ENCODE measurements around the gene GOLIM4.
A peak's percentile ranks its signal among the peaks of the same experiment; 100 is the strongest.

GOLIM4 gene

DNA sequence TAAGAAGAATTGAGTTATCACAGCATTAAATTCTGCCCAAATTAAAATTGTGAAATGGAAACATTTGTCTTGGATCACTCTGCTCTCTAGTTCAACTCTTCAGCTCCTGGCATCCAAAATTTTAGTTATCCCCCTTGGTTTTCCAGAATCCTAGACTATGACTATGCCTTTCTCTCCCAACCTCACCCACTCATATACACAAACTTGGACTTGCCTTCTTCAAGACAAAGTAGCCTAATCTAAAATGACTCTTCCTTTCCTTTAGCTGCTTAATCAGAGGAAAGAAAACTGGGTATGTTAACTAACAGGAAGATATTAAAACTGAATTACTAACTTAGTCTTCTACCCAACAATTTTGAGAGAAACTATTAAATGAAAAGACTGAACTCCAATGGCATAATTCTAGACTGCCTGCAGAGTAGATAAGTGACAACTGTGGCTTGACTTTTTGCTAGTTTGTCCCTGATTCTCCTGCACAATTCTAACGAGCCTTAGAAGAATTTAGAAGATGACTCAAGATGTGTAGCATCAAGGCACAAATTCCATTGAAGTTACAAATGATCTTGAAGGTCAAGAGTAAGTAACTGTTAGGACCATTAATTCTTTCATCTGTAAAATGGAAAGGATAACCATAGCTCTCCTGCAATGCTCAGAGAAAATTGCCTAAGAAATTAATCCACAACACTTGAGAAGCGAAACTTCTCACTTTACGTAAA is 5.2 kb upstream of the GOLIM4 start:
- Histone ChIP-seq H3K9me3 (ENCODE audit: control insufficient read depth, low read length) (no peaks in the 10 kb centered on the region), H3K79me2 (no peaks in the 10 kb centered on the region), H3K27ac (no peak overlapping the region), H3K4me1 (no peaks in the 10 kb centered on the region), H3K4me3 (ENCODE audit: low read depth, low read length) (no peak overlapping the region), H3K4me2 (ENCODE audit: low read length) (no peak overlapping the region), H2AFZ (no peak overlapping the region), H3K36me3 (ENCODE audit: control insufficient read depth, insufficient read depth, low read length) (no peaks in the 10 kb centered on the region), H3K27me3 (ENCODE audit: control insufficient read depth, insufficient read depth, low read length) (no peaks in the 10 kb centered on the region), H3K9ac (no peak overlapping the region)
- TF ChIP-seq, protein P1, sequence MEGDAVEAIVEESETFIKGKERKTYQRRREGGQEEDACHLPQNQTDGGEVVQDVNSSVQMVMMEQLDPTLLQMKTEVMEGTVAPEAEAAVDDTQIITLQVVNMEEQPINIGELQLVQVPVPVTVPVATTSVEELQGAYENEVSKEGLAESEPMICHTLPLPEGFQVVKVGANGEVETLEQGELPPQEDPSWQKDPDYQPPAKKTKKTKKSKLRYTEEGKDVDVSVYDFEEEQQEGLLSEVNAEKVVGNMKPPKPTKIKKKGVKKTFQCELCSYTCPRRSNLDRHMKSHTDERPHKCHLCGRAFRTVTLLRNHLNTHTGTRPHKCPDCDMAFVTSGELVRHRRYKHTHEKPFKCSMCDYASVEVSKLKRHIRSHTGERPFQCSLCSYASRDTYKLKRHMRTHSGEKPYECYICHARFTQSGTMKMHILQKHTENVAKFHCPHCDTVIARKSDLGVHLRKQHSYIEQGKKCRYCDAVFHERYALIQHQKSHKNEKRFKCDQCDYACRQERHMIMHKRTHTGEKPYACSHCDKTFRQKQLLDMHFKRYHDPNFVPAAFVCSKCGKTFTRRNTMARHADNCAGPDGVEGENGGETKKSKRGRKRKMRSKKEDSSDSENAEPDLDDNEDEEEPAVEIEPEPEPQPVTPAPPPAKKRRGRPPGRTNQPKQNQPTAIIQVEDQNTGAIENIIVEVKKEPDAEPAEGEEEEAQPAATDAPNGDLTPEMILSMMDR (IDR thresholded peaks at IDR 0.05): no peak

DNA sequence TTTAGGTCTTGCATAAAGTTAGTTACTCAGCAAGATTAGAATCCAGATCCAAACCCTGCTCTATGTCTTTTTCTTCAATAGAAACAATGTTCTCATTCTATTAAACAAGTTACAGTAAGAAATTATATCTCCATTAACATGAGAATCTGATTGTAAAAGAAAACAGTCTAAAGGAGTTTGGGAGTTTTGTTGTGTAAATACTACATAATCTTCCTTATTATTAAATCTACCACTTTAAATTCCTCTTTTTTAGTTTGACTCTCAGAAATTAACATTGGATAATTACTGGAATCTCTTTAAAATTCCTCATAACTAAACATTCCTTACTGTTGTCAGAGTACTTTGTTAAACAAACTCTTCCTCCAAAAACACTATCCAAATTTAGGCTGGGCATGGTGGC is 1.7 kb upstream of the GOLIM4 start:
- H3K4me1 ChIP-seq: no peaks in the 10 kb centered on the region
- H3K36me3 ChIP-seq (ENCODE audit: control insufficient read depth, insufficient read depth, low read length): no peaks in the 10 kb centered on the region
- TF ChIP-seq, protein P1 (IDR thresholded peaks at IDR 0.05): no peak
- H3K27ac ChIP-seq: no peak overlapping the region
- no peak overlapping the region for H2AFZ ChIP-seq
- no peak overlapping the region for H3K9ac ChIP-seq
- H3K27me3 ChIP-seq (ENCODE audit: control insufficient read depth, insufficient read depth, low read length): no peaks in the 10 kb centered on the region
- H3K79me2 ChIP-seq: peaks cover under 1% of the 10 kb centered on the region
- H3K4me3 ChIP-seq (ENCODE audit: low read depth, low read length): no peak overlapping the region
- H3K4me2 ChIP-seq (ENCODE audit: low read length): no peak overlapping the region
- no peaks in the 10 kb centered on the region for H3K9me3 ChIP-seq (ENCODE audit: control insufficient read depth, low read length)

DNA sequence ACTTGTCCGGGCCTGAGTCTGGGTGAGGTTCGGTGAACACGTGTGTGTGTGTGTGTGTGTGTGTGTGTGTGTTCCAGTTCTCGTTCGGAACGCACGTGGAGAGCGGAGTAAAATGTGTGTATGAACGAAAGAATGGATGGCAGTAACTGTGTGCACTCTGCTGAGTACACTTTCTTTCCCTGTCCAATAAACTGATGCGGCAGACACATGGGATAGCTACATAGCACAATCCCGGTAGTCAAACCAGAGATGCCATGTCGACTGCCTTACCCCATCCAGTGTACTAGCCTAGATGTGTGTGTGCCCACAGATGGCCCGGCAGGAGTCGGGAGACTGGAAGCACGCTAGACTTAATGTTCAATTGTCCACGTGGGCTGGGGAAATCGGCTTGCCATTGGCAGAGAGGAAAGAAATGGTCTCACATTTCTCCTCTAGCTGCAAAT is 507 bp upstream of the GOLIM4 start:
- no peak overlapping the region for H3K9ac ChIP-seq
- H3K4me1 ChIP-seq: no peaks in the 10 kb centered on the region
- no peaks in the 10 kb centered on the region for H3K27me3 ChIP-seq (ENCODE audit: control insufficient read depth, insufficient read depth, low read length)
- peak overlapping the region; percentile 93 for H2AFZ ChIP-seq
- peak overlapping the region; percentile 67 for H3K4me3 ChIP-seq (ENCODE audit: low read depth, low read length)
- H3K27ac ChIP-seq: peak overlapping the region; percentile 80
- no peaks in the 10 kb centered on the region for H3K9me3 ChIP-seq (ENCODE audit: control insufficient read depth, low read length)
- TF ChIP-seq, protein P1 (IDR thresholded peaks at IDR 0.05): no peak
- H3K4me2 ChIP-seq (ENCODE audit: low read length): peak overlapping the region; percentile 92
- H3K36me3 ChIP-seq (ENCODE audit: control insufficient read depth, insufficient read depth, low read length): no peaks in the 10 kb centered on the region
- H3K79me2 ChIP-seq: peaks cover 8% of the 10 kb centered on the region

- TF ChIP-seq, protein P1 (IDR thresholded peaks at IDR 0.05): peak; percentile 13
- peak overlapping the region; percentile 80 for H3K27ac ChIP-seq
- H3K4me3 ChIP-seq (ENCODE audit: low read depth, low read length): peak overlapping the region; percentile 67
- H3K9ac ChIP-seq: peak overlapping the region; percentile 16
- H3K79me2 ChIP-seq: peaks cover 13% of the 10 kb centered on the region
- peak overlapping the region; percentile 93 for H2AFZ ChIP-seq
- no peaks in the 10 kb centered on the region for H3K4me1 ChIP-seq
- H3K27me3 ChIP-seq (ENCODE audit: control insufficient read depth, insufficient read depth, low read length): no peaks in the 10 kb centered on the region
- no peaks in the 10 kb centered on the region for H3K36me3 ChIP-seq (ENCODE audit: control insufficient read depth, insufficient read depth, low read length)
- H3K4me2 ChIP-seq (ENCODE audit: low read length): peak overlapping the region; percentile 92
- H3K9me3 ChIP-seq (ENCODE audit: control insufficient read depth, low read length): no peaks in the 10 kb centered on the region
Observed at GRCh38 chr3:168094877-168095610, 680 bp downstream of the GOLIM4 start.
